Endothelial cell of umbilical vein (primary cell): ENCODE measurements around the gene GNAT1. TPM values are rescaled to one million over a fixed set of nuclear protein-coding genes. Genes with fewer than 3 reads are reported as not detected.

ENCODE experiments used
- BruUV-seq: library from RNA; stranded (reverse); fragments of 400-500 nt; replicated peaks from 2 replicates; lab custom pipeline; 2021; lab: Mats Ljungman, UMichigan
- CTCF ChIA-PET: fragments of 300-600, 350-600 bp; sonication (Branson Sonifier 250); formaldehyde crosslinking; loops from one replicate; lab custom pipeline; 2021; ENCODE audit warnings: antibody characterized with exemption, inconsistent platforms; lab: Charles Lee
- POLR2A ChIA-PET: fragments of 300-600, 350-600 bp; sonication (Branson Sonifier 250); formaldehyde crosslinking; loops from one replicate; lab custom pipeline; 2021; ENCODE audit warnings: antibody characterized with exemption, inconsistent platforms; lab: Charles Lee
- DNase-seq: peaks from one replicate; pipeline ENCODE4 v3.0.0-alpha.2; 2011; ENCODE audit warnings: low read depth, low spot score
- FAIRE-seq: peaks from 2 replicates; lab custom pipeline; 2011; peaks lifted over from hg19 to GRCh38; lab: Jason Lieb, UNC
- H2AFZ ChIP-seq: 2 replicates; pipeline ENCODE4 v1.6.0; 2012; ENCODE audit warnings: low read depth, low read length, control low read depth, inconsistent platforms
- H3K27ac ChIP-seq: 2 replicates; pipeline ENCODE4 v1.5.1; 2011; ENCODE audit warnings: low read depth, mild to moderate bottlenecking, control low read depth, low read length, moderate library complexity; ENCODE audit not compliant: insufficient read depth
- H3K27me3 ChIP-seq, 2 experiments: 2 replicates each; pipeline versions ENCODE4 v1.6.0 to v1.6.1; 2011; ENCODE audit warnings: low read length in 2 of 2, mixed read lengths in 1 of 2; ENCODE audit not compliant: control insufficient read depth in 2 of 2, insufficient read depth in 2 of 2
- H3K36me3 ChIP-seq, 2 experiments: 2 replicates in 1 of 2; 3 replicates in 1 of 2; pipeline ENCODE4 v1.5.1; 2011; ENCODE audit warnings: low read length in 2 of 2, mild to moderate bottlenecking in 1 of 2, moderate library complexity in 1 of 2; ENCODE audit not compliant: control insufficient read depth in 2 of 2, insufficient read depth in 2 of 2; ENCODE audit errors: extremely low read depth in 1 of 2
- H3K4me1 ChIP-seq: 3 replicates; pipeline ENCODE4 v1.5.1; 2011; ENCODE audit warnings: mild to moderate bottlenecking, low read length; ENCODE audit not compliant: control insufficient read depth, insufficient read depth; ENCODE audit errors: extremely low read depth
- H3K4me2 ChIP-seq: 2 replicates; pipeline ENCODE4 v1.6.1; 2011; ENCODE audit warnings: low read length, control low read depth, mixed read lengths; ENCODE audit not compliant: insufficient read depth
- H3K4me3 ChIP-seq, 3 experiments: fragments of 200-600 bp in 1 of 3; sonication (generic), shearing (Covaris generic) in 1 of 3; replicated peaks in 1 of 3; 2 replicates each; pipeline ENCODE4 v1.5.1; 2011 to 2016; ENCODE audit warnings: control low read depth in 3 of 3, low read length in 3 of 3, mild to moderate bottlenecking in 2 of 3, inconsistent platforms in 1 of 3, low read depth in 1 of 3, moderate library complexity in 1 of 3; ENCODE audit not compliant: insufficient read depth in 1 of 3
- H3K79me2 ChIP-seq: 2 replicates; pipeline ENCODE4 v1.6.0; 2012; ENCODE audit warnings: low read length, inconsistent platforms; ENCODE audit not compliant: control insufficient read depth, insufficient read depth
- H3K9ac ChIP-seq: replicated peaks from 2 replicates; pipeline ENCODE3; 2011; ENCODE audit warnings: low read length, control low read depth; ENCODE audit not compliant: insufficient read depth; ENCODE audit errors: extremely low read depth
- H3K9me1 ChIP-seq: replicated peaks from 3 replicates; pipeline ENCODE4 v1.6.0; 2011; ENCODE audit warnings: mild to moderate bottlenecking, low read length; ENCODE audit not compliant: control insufficient read depth, insufficient read depth; ENCODE audit errors: extremely low read depth
- H3K9me3 ChIP-seq: replicated peaks from 2 replicates; pipeline ENCODE4 v1.5.1; 2012; ENCODE audit warnings: low read length, inconsistent platforms; ENCODE audit not compliant: control insufficient read depth, insufficient read depth
- H4K20me1 ChIP-seq: replicated peaks from 2 replicates; pipeline ENCODE3; 2011; ENCODE audit warnings: mild to moderate bottlenecking, low read length; ENCODE audit not compliant: control insufficient read depth, insufficient read depth; ENCODE audit errors: extremely low read depth
- CTCF ChIP-seq, 2 donors: IDR thresholded peaks; 1 replicate in 1 of 2; 2 replicates in 1 of 2; pipeline ENCODE4 v1.5.1; 2011; ENCODE audit warnings: low read length in 2 of 2, mild to moderate bottlenecking in 2 of 2, moderate library complexity in 2 of 2, control low read depth in 1 of 2, inconsistent platforms in 1 of 2, low read depth in 1 of 2; ENCODE audit not compliant: insufficient read depth in 1 of 2; ENCODE audit errors: extremely low read depth in 1 of 2
- EZH2 ChIP-seq: IDR thresholded peaks from 2 replicates; pipeline ENCODE4 v1.6.1; 2012; ENCODE audit warnings: borderline replicate concordance, low read depth, mild to moderate bottlenecking, moderate library complexity, low read length, inconsistent platforms; ENCODE audit not compliant: severe bottlenecking
- FOS ChIP-seq: IDR thresholded peaks from 2 replicates; pipeline ENCODE4 v1.6.1; 2011; ENCODE audit warnings: mild to moderate bottlenecking, low read length, moderate library complexity, borderline replicate concordance; ENCODE audit not compliant: insufficient read depth
- MAX ChIP-seq: IDR thresholded peaks from 2 replicates; pipeline ENCODE4 v1.6.1; 2011; ENCODE audit not compliant: insufficient read depth, insufficient read length
- MYC ChIP-seq: IDR thresholded peaks from one replicate; pipeline ENCODE4 v1.6.1; 2011; ENCODE audit warnings: mild to moderate bottlenecking, low read depth, low read length
- POLR2A ChIP-seq: IDR thresholded peaks from 2 replicates; pipeline ENCODE4 v1.6.1; 2012; ENCODE audit warnings: low read depth, mild to moderate bottlenecking, control low read depth, low read length
- POLR2AphosphoS5 ChIP-seq: IDR thresholded peaks from 2 replicates; pipeline ENCODE4 v1.6.1; 2012; ENCODE audit warnings: low read depth, mild to moderate bottlenecking, control low read depth, low read length, moderate library complexity; ENCODE audit not compliant: insufficient read depth
- dilution Hi-C: fragments of 300-500 bp; cut with MboI; formaldehyde crosslinking; loops from one replicate; pipeline ENCODE4 v1.15.0; 2019; ENCODE audit warnings: low sequenced_read_pairs; ENCODE audit not compliant: extremely low pct_ligation_motif_present
- intact Hi-C: fragments of 100-400 bp; cut with micrococcal nuclease; formaldehyde crosslinking; loops from one replicate; pipeline ENCODE4 v1.10.0; 2022
- polyA plus RNA-seq, 4 experiments: library from polyadenylated mRNA; depleted of rRNA in 3 of 4; stranded (reverse) in 3 of 4; unstranded in 1 of 4; fragments of >200 nt; gene quantifications; 2 replicates each; pipeline versions ENCODE4 v1.2.1 to v1.2.3, GENCODE V29; 2011 to 2012; ENCODE audit warnings: missing spikeins in 1 of 4
- total RNA-seq: library from RNA; stranded (reverse); gene quantifications from 2 replicates; pipeline ENCODE4 v1.2.3, GENCODE V29; 2021

GNAT1 gene
- total and polyA plus RNA-seq, 2 donors (not counting 3 experiments of a cell fraction or from before 2014, with no cell fraction given) = 0.77 TPM; not detected in 1

GRCh38 chr3:50202353-50203112, 11.1 kb downstream of the GNAT1 start:
- H3K27me3 ChIP-seq = peaks cover 18% of the 10 kb centered on the region in 2 experiments

More at GRCh38 chr3:50202353-50203112, 11.1 kb downstream of the GNAT1 start:
- Histone ChIP-seq H2AFZ (no peak overlapping the region), H3K4me3 (no peak overlapping the region), H3K9me3 (no peaks in the 10 kb centered on the region), H3K4me1 (peaks cover 3% of the 10 kb centered on the region), H3K9ac (no peak overlapping the region), H3K4me2 (no peak overlapping the region), H3K36me3 (no peaks in the 10 kb centered on the region), H3K27ac (no peak overlapping the region), H3K79me2 (no peaks in the 10 kb centered on the region), H3K9me1 (no peaks in the 10 kb centered on the region), H4K20me1 (no peaks in the 10 kb centered on the region)
- dilution Hi-C loops = no loop called here
- no TSS peak for BruUV-seq
- intact Hi-C loops = no loop called here
- FAIRE-seq = no peak
- ChIA-PET POLR2A (interaction anchor here (0.6 kb wide), 1 partner anchor 91 kb away, joined by 4 read pairs; no protein-coding TSS in a partner anchor), CTCF (interaction anchor here (0.6 to 4.8 kb wide), 9 partner anchors 8 to 80 kb away, joined by 3 to 43 read pairs (median 6); no protein-coding TSS in a partner anchor)
- no peak for TF ChIP-seq POLR2AphosphoS5
- no peak for TF ChIP-seq CTCF (IDR thresholded peaks at IDR 0.05; ENCODE audit: extremely low read depth in 1 of 2, insufficient read depth in 1 of 2, low read depth in 1 of 2, low read length in 2 of 2)
- TF ChIP-seq MAX = no peak
- no peak for TF ChIP-seq EZH2
- TF ChIP-seq MYC = no peak
- no peak for TF ChIP-seq FOS
- TF ChIP-seq POLR2A = no peak
- DNase-seq = no peak
